Panc1 (cell line): Measurements from ENCODE around the gene CACUL1. TPM values are rescaled to one million over a fixed set of nuclear protein-coding genes. Genes with fewer than 3 reads are reported as not detected.

Source experiments
- ATAC-seq: fragments of 200-7000 bp; cut with Tn5 transposase; 2 replicates; pipeline ENCODE4 v1.9.1; 2020; ENCODE audit warnings: mild to moderate bottlenecking, moderate library complexity
- BruUV-seq: library from RNA; stranded (reverse); fragments of 400-500 nt; replicated peaks from 2 replicates; lab custom pipeline; 2021; lab: Mats Ljungman, UMichigan
- CTCF ChIA-PET: fragments of 300-600 bp; sonication (Branson Sonifier 250); formaldehyde crosslinking; loops from one replicate; lab custom pipeline; 2022; ENCODE audit warnings: antibody characterized with exemption; lab: Charles Lee
- POLR2A ChIA-PET: fragments of 300-600 bp; sonication (Branson Sonifier 250); formaldehyde crosslinking; loops from one replicate; lab custom pipeline; 2022; ENCODE audit warnings: antibody characterized with exemption; lab: Charles Lee
- DNase-seq: peaks from one replicate; pipeline ENCODE4 v3.0.0-alpha.2; 2010; ENCODE audit warnings: low read depth, low spot score
- H3K27ac ChIP-seq: 2 replicates; pipeline ENCODE4 v1.5.1; 2011; ENCODE audit warnings: mild to moderate bottlenecking, low read length, inconsistent platforms
- H3K27me3 ChIP-seq: fragments of 200-500 bp; sonication (Bioruptor generic); 2 replicates; pipeline ENCODE4 v1.6.0; 2014; ENCODE audit warnings: low read length, inconsistent platforms; ENCODE audit not compliant: control insufficient read depth, insufficient read depth
- H3K36me3 ChIP-seq: fragments of 200-500 bp; sonication (Bioruptor generic); 2 replicates; pipeline ENCODE4 v1.5.1; 2014; ENCODE audit warnings: inconsistent platforms, mild to moderate bottlenecking, low read length, moderate library complexity; ENCODE audit not compliant: control insufficient read depth, insufficient read depth
- H3K4me1 ChIP-seq: 2 replicates; pipeline ENCODE4 v1.5.1; 2011; ENCODE audit warnings: inconsistent platforms, mild to moderate bottlenecking, low read length, moderate library complexity; ENCODE audit not compliant: control insufficient read depth, insufficient read depth
- H3K4me3 ChIP-seq, 2 experiments: 2 replicates each; pipeline ENCODE4 v1.5.1; 2011 to 2012; ENCODE audit warnings: low read depth in 2 of 2, low read length in 2 of 2, mild to moderate bottlenecking in 2 of 2, inconsistent platforms in 1 of 2, moderate library complexity in 1 of 2
- H3K9me3 ChIP-seq: fragments of 200-500 bp; sonication (Bioruptor generic); 2 replicates; pipeline ENCODE4 v1.5.1; 2014; ENCODE audit warnings: low read depth, mild to moderate bottlenecking, inconsistent platforms, low read length, moderate library complexity; ENCODE audit not compliant: control insufficient read depth, insufficient read depth
- POLR2AphosphoS5 ChIP-seq: IDR thresholded peaks from 2 replicates; pipeline ENCODE4 v1.6.1; 2012; ENCODE audit warnings: mild to moderate bottlenecking, low read depth, low read length, moderate library complexity
- SIN3A ChIP-seq: IDR thresholded peaks from 2 replicates; pipeline ENCODE4 v1.6.1; 2012; ENCODE audit warnings: low read depth, mild to moderate bottlenecking, low read length, moderate library complexity, borderline replicate concordance; ENCODE audit not compliant: insufficient read depth
- TCF7L2 ChIP-seq: IDR thresholded peaks from 2 replicates; pipeline ENCODE4 v1.6.1; 2011; ENCODE audit warnings: mild to moderate bottlenecking, low read depth, low read length, inconsistent platforms
- in situ Hi-C: cut with HindIII; loops from 2 replicates; pipeline ENCODE4 v1.10.0; 2016; ENCODE audit warnings: low sequenced_read_pairs, low pct_unique_long_range_greater_than_20kb
- intact Hi-C: fragments of 100-400 bp; cut with micrococcal nuclease; formaldehyde crosslinking; loops from one replicate; pipeline ENCODE4 v1.10.0; 2022; ENCODE audit not compliant: unreplicated experiment
- total RNA-seq: library from RNA; stranded (reverse); gene quantifications from one replicate; pipeline ENCODE4 v1.2.1, GENCODE V29; 2021; ENCODE audit not compliant: unreplicated experiment
- TF ChIP-seq, protein P1 (sequence below): fragments of 450-650 bp; IDR thresholded peaks from 2 replicates; pipeline ENCODE4 v1.5.1; 2017; ENCODE audit warnings: mild to moderate bottlenecking
- TF ChIP-seq, protein P2 (sequence below), 2 experiments: IDR thresholded peaks; 2 replicates each; pipeline ENCODE4 v1.6.1; 2011 to 2012; ENCODE audit warnings: low read depth in 2 of 2, control low read depth in 1 of 2, low read length in 1 of 2, mild to moderate bottlenecking in 1 of 2, moderate library complexity in 1 of 2; ENCODE audit not compliant: insufficient read depth in 1 of 2

CACUL1 gene
- total RNA-seq, 1 experiment from 2014 or later = 44.1 TPM

DNA sequence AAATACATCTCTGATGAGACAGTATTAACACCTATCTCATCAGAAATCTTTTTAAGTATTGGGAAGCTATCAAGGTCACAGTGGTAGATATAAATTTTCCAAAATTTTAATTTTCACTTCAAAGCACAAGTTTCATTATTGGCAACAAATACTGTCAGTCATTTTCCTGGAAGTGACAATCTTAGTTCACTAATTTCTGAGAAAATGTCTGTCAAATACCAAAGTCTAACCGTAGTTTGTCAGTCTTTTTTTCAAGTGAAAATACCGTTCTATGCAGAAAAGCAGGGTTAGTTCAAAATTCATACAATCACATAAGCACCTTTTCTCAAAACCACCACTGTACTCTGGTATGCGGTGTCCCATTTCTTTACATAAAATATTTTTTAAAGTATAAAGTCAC lies 40.4 kb downstream of the CACUL1 start:
- no peak overlapping the region for H3K4me3 ChIP-seq
- H3K27me3 ChIP-seq = no peaks in the 10 kb centered on the region
- ChIA-PET POLR2A (no interaction called here), CTCF (no interaction called here)
- H3K9me3 ChIP-seq = no peaks in the 10 kb centered on the region
- H3K4me1 ChIP-seq = no peaks in the 10 kb centered on the region
- TF ChIP-seq, protein P1, sequence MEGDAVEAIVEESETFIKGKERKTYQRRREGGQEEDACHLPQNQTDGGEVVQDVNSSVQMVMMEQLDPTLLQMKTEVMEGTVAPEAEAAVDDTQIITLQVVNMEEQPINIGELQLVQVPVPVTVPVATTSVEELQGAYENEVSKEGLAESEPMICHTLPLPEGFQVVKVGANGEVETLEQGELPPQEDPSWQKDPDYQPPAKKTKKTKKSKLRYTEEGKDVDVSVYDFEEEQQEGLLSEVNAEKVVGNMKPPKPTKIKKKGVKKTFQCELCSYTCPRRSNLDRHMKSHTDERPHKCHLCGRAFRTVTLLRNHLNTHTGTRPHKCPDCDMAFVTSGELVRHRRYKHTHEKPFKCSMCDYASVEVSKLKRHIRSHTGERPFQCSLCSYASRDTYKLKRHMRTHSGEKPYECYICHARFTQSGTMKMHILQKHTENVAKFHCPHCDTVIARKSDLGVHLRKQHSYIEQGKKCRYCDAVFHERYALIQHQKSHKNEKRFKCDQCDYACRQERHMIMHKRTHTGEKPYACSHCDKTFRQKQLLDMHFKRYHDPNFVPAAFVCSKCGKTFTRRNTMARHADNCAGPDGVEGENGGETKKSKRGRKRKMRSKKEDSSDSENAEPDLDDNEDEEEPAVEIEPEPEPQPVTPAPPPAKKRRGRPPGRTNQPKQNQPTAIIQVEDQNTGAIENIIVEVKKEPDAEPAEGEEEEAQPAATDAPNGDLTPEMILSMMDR = no peak
- TF ChIP-seq, protein P2, sequence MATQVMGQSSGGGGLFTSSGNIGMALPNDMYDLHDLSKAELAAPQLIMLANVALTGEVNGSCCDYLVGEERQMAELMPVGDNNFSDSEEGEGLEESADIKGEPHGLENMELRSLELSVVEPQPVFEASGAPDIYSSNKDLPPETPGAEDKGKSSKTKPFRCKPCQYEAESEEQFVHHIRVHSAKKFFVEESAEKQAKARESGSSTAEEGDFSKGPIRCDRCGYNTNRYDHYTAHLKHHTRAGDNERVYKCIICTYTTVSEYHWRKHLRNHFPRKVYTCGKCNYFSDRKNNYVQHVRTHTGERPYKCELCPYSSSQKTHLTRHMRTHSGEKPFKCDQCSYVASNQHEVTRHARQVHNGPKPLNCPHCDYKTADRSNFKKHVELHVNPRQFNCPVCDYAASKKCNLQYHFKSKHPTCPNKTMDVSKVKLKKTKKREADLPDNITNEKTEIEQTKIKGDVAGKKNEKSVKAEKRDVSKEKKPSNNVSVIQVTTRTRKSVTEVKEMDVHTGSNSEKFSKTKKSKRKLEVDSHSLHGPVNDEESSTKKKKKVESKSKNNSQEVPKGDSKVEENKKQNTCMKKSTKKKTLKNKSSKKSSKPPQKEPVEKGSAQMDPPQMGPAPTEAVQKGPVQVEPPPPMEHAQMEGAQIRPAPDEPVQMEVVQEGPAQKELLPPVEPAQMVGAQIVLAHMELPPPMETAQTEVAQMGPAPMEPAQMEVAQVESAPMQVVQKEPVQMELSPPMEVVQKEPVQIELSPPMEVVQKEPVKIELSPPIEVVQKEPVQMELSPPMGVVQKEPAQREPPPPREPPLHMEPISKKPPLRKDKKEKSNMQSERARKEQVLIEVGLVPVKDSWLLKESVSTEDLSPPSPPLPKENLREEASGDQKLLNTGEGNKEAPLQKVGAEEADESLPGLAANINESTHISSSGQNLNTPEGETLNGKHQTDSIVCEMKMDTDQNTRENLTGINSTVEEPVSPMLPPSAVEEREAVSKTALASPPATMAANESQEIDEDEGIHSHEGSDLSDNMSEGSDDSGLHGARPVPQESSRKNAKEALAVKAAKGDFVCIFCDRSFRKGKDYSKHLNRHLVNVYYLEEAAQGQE (IDR thresholded peaks at IDR 0.05; ENCODE audit: insufficient read depth in 1 of 2, low read depth in 2 of 2, low read length in 1 of 2) = no peak
- TF ChIP-seq TCF7L2 (no peak), POLR2AphosphoS5 (no peak), SIN3A (no peak)
- ATAC-seq (no peak), DNase-seq (no peak)
- in situ Hi-C loops (loop anchor here (25.0 kb wide), 1 partner anchor 127 kb away; the partner anchor contains the start of gene PRLHR), intact Hi-C loops (no loop called here)
- no TSS peak for BruUV-seq
- no peaks in the 10 kb centered on the region for H3K36me3 ChIP-seq
- H3K27ac ChIP-seq = no peak overlapping the region

DNA sequence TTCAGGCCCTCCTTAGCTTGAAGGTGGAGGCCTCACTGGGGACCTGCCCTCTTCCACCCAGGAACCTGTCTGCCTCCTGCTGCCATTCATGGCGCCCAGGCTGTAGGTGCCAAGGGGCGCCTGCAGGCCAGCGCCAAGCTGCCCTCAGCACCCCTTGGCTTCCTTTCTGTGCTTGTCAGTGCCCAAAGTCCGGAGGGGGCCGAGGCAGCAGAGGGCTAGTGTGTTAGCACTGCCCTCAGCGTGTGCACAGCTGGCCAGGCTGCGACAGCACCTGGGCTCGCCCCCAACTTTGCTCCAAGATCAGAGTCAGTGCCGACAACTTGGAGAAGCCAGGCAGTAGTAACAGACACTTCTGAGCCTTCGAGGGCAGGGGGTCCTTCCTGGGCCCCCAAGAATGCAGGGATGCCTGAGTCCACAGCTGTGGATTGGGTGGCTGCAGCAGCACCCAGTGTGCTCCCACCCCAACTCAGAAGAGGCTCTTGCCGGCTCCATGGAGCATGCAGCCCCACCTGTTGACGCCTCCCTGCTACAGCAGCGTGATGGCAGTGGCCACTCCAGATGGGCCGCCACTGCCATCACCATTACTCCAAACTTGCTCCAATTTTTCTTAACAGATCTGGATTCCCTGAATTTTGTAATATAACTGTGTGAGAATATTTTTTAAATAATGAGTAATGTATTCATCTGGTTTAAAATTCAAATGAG lies 41.7 kb downstream of the CACUL1 start:
- TF ChIP-seq, protein P1 = peak; percentile 54
- TF ChIP-seq SIN3A (no peak), POLR2AphosphoS5 (no peak)
- ChIA-PET CTCF (no interaction called here), POLR2A (no interaction called here)
- Histone ChIP-seq H3K4me1 (no peaks in the 10 kb centered on the region), H3K4me3 (no peak overlapping the region), H3K27ac (no peak overlapping the region), H3K27me3 (no peaks in the 10 kb centered on the region), H3K9me3 (no peaks in the 10 kb centered on the region), H3K36me3 (no peaks in the 10 kb centered on the region)
- in situ Hi-C loops (loop anchor here (25.0 kb wide), 1 partner anchor 126 kb away; the partner anchor contains the start of gene PRLHR), intact Hi-C loops (no loop called here)
- DNase-seq (no peak), ATAC-seq (peak; percentile 26; the same call in 1 of the 2 replicates)
- BruUV-seq = no TSS peak
